HCT116 (cell line): ENCODE data around the gene UBE2V1. TPM values are rescaled to one million over a fixed set of nuclear protein-coding genes. Genes with fewer than 3 reads are reported as not detected.

ENCODE experiments used
- ATAC-seq: fragments of 200-7000 bp; cut with Tn5 transposase; 2 replicates; pipeline ENCODE4 v1.9.1; 2020; ENCODE audit warnings: mild to moderate bottlenecking, moderate library complexity
- BruUV-seq: library from RNA; stranded (reverse); fragments of 400-500 nt; replicated peaks from 2 replicates; lab custom pipeline; 2021; lab: Mats Ljungman, UMichigan
- CTCF ChIA-PET: fragments of 300-600 bp; sonication (Branson Sonifier 250); formaldehyde crosslinking; loops from one replicate; lab custom pipeline; 2021; ENCODE audit warnings: antibody characterized with exemption; lab: Charles Lee
- POLR2A ChIA-PET: fragments of 300-600, 350-600 bp; sonication (Branson Sonifier 250); formaldehyde crosslinking; loops from one replicate; lab custom pipeline; 2021; ENCODE audit warnings: antibody characterized with exemption; lab: Charles Lee
- RAD21 ChIA-PET, 2 experiments: fragments of 300-600 bp; sonication (Branson Sonifier 250); formaldehyde crosslinking; loops; one replicate each; lab custom pipeline; 2023; ENCODE audit warnings: low total read pairs in 2 of 2; ENCODE audit not compliant: uncharacterized antibody in 2 of 2, unreplicated experiment in 2 of 2, low non-redundant PET in 1 of 2; lab: Charles Lee
- DNase-seq: peaks from one replicate; pipeline ENCODE4 v3.0.0-alpha.2; 2010; ENCODE audit warnings: low read depth, low spot score
- H2AFZ ChIP-seq: fragments of 200-600 bp; shearing (Covaris generic), sonication (generic); 2 replicates; pipeline ENCODE4 v1.6.1; 2017; ENCODE audit warnings: low read depth, mixed run types, mixed read lengths, antibody characterized with exemption, low read length; ENCODE audit not compliant: poor library complexity, severe bottlenecking
- H3K27ac ChIP-seq: 2 replicates; pipeline ENCODE4 v1.5.1; 2012; ENCODE audit warnings: low read depth, low read length
- H3K27me3 ChIP-seq: fragments of 200-600 bp; sonication (generic); 2 replicates; pipeline ENCODE4 v1.6.1; 2016; ENCODE audit warnings: mixed run types, low read length, mixed read lengths; ENCODE audit not compliant: insufficient read depth
- H3K36me3 ChIP-seq, 2 experiments: fragments of 200-500 bp in 1 of 2; fragments of 200-600 bp in 1 of 2; sonication (Bioruptor generic) in 1 of 2; sonication (generic) in 1 of 2; 2 replicates each; pipeline versions ENCODE4 v1.5.1 to v1.6.1; 2014 to 2016; ENCODE audit warnings: low read length in 2 of 2, inconsistent platforms in 1 of 2, mixed read lengths in 1 of 2, mixed run types in 1 of 2; ENCODE audit not compliant: insufficient read depth in 2 of 2, control insufficient read depth in 1 of 2
- H3K4me1 ChIP-seq, 2 experiments: fragments of 200-600 bp in 1 of 2; sonication (generic) in 1 of 2; 2 replicates each; pipeline versions ENCODE4 v1.5.1 to v1.6.1; 2012 to 2017; ENCODE audit warnings: low read length in 2 of 2, inconsistent platforms in 1 of 2, mild to moderate bottlenecking in 1 of 2, mixed read lengths in 1 of 2, mixed run types in 1 of 2, moderate library complexity in 1 of 2; ENCODE audit not compliant: insufficient read depth in 2 of 2, control insufficient read depth in 1 of 2
- H3K4me2 ChIP-seq: fragments of 200-600 bp; sonication (generic); 2 replicates; pipeline ENCODE4 v1.6.1; 2017; ENCODE audit warnings: mixed run types, low read length, mixed read lengths
- H3K4me3 ChIP-seq, 2 experiments: fragments of 200-600 bp in 1 of 2; sonication (generic) in 1 of 2; replicated peaks in 1 of 2; 2 replicates each; pipeline ENCODE4 v1.5.1; 2011 to 2016; ENCODE audit warnings: low read length in 2 of 2, control low read depth in 1 of 2, low read depth in 1 of 2, mild to moderate bottlenecking in 1 of 2, mixed read lengths in 1 of 2, mixed run types in 1 of 2
- H3K79me2 ChIP-seq: fragments of 200-600 bp; sonication (generic); 2 replicates; pipeline ENCODE4 v1.6.1; 2017; ENCODE audit warnings: mild to moderate bottlenecking, mixed run types, low read length, moderate library complexity, mixed read lengths; ENCODE audit not compliant: insufficient read depth
- H3K9ac ChIP-seq: fragments of 200-600 bp; sonication (generic); 2 replicates; pipeline ENCODE4 v1.6.1; 2016; ENCODE audit warnings: low read length, mixed read lengths
- H3K9me2 ChIP-seq: fragments of 200-600 bp; sonication (generic), shearing (Covaris generic); 2 replicates; pipeline ENCODE4 v1.6.1; 2017; ENCODE audit warnings: mixed run types, mild to moderate bottlenecking, moderate library complexity; ENCODE audit not compliant: insufficient read depth
- H3K9me3 ChIP-seq, 2 experiments: fragments of 200-500 bp in 1 of 2; fragments of 200-600 bp in 1 of 2; sonication (Bioruptor generic) in 1 of 2; sonication (generic) in 1 of 2; 2 replicates each; pipeline ENCODE4 v1.6.1; 2014 to 2017; ENCODE audit warnings: low read length in 2 of 2, mixed read lengths in 2 of 2, inconsistent platforms in 1 of 2, low read depth in 1 of 2, mild to moderate bottlenecking in 1 of 2, mixed run types in 1 of 2, moderate library complexity in 1 of 2; ENCODE audit not compliant: control insufficient read depth in 1 of 2, insufficient read depth in 1 of 2
- H4K20me1 ChIP-seq: fragments of 200-600 bp; sonication (generic), shearing (Covaris generic); 2 replicates; pipeline ENCODE4 v1.6.1; 2017; ENCODE audit warnings: mixed run types, mild to moderate bottlenecking, moderate library complexity; ENCODE audit not compliant: insufficient read depth
- ATF3 ChIP-seq: IDR thresholded peaks from 2 replicates; pipeline ENCODE4 v1.6.1; 2012
- CEBPB ChIP-seq: IDR thresholded peaks from 2 replicates; pipeline ENCODE4 v1.6.1; 2012; ENCODE audit warnings: low read depth
- ELF1 ChIP-seq: IDR thresholded peaks from 2 replicates; pipeline ENCODE4 v1.6.1; 2012; ENCODE audit warnings: low read depth, borderline replicate concordance
- EZH2 ChIP-seq: fragments of 200-600 bp; sonication (generic); IDR thresholded peaks from 2 replicates; pipeline ENCODE4 v1.6.1; 2017; ENCODE audit warnings: antibody characterized with exemption, mixed run types
- JUND ChIP-seq: IDR thresholded peaks from 2 replicates; pipeline ENCODE4 v1.6.1; 2012
- MAX ChIP-seq: IDR thresholded peaks from 2 replicates; pipeline ENCODE4 v1.6.1; 2012
- POLR2A ChIP-seq: IDR thresholded peaks from 2 replicates; pipeline ENCODE4 v1.7.0; 2011; ENCODE audit warnings: borderline replicate concordance; ENCODE audit not compliant: insufficient read depth, insufficient read length; ENCODE audit errors: extremely low read depth
- POLR2AphosphoS5 ChIP-seq: IDR thresholded peaks from 2 replicates; pipeline ENCODE4 v1.6.1; 2011; ENCODE audit warnings: mild to moderate bottlenecking, low read depth, low read length, moderate library complexity
- RAD21 ChIP-seq: IDR thresholded peaks from 2 replicates; pipeline ENCODE4 v1.6.1; 2012; ENCODE audit warnings: low read depth, mild to moderate bottlenecking
- REST ChIP-seq: IDR thresholded peaks from 2 replicates; pipeline ENCODE4 v1.6.1; 2012; ENCODE audit warnings: low read depth
- SRF ChIP-seq: IDR thresholded peaks from 2 replicates; pipeline ENCODE4 v1.6.1; 2012; ENCODE audit warnings: low read depth
- TCF7L2 ChIP-seq: IDR thresholded peaks from 2 replicates; pipeline ENCODE4 v1.7.0; 2011; ENCODE audit warnings: borderline replicate concordance, inconsistent platforms; ENCODE audit not compliant: insufficient read depth, insufficient read length; ENCODE audit errors: extremely low read depth
- YY1 ChIP-seq: IDR thresholded peaks from 2 replicates; pipeline ENCODE4 v1.6.1; 2011; ENCODE audit warnings: low read length, low read depth, moderate library complexity, mild to moderate bottlenecking; ENCODE audit not compliant: insufficient replicate concordance; ENCODE audit errors: extremely low read depth
- ZFX ChIP-seq: fragments of 450-650 bp; IDR thresholded peaks from 2 replicates; pipeline ENCODE4 v1.6.1; 2017
- ZNF274 ChIP-seq: fragments of 200-500 bp; sonication (Bioruptor generic); IDR thresholded peaks from 2 replicates; pipeline ENCODE4 v1.6.1; 2014; ENCODE audit warnings: mild to moderate bottlenecking, low read depth, low read length, inconsistent platforms
- intact Hi-C: fragments of 100-400 bp; cut with micrococcal nuclease; formaldehyde crosslinking; loops from 2 replicates; pipeline ENCODE4 v1.10.0; 2022
- total RNA-seq: library from RNA; stranded (reverse); gene quantifications from one replicate; pipeline ENCODE4 v1.2.1, GENCODE V29; 2021; ENCODE audit not compliant: unreplicated experiment

Gene UBE2V1
- total RNA-seq, 1 experiment from 2014 or later = 114 TPM

- no peaks in the 10 kb centered on the region for H3K9me2 ChIP-seq
- DNase-seq = no peak
- intact Hi-C loops = no loop called here
- no peaks in the 10 kb centered on the region for H3K27me3 ChIP-seq
- H3K4me1 ChIP-seq = peaks cover 53 to 68% of the 10 kb centered on the region in 2 experiments
- no peak for TF ChIP-seq ZFX
- no peak overlapping the region for H3K27ac ChIP-seq
- H3K4me2 ChIP-seq = no peak overlapping the region
- BruUV-seq = no TSS peak
- H2AFZ ChIP-seq = no peak overlapping the region
- peaks cover 0 to 23% of the 10 kb centered on the region in 2 experiments; a peak in 1 of 4 replicates for H3K36me3 ChIP-seq
- H3K9ac ChIP-seq = no peak overlapping the region
- ChIA-PET RAD21 (no interaction called here), POLR2A (no interaction called here), CTCF (interaction anchor here (0.7 kb wide), 1 partner anchor 546 kb away, joined by 4 read pairs; no protein-coding TSS in a partner anchor)
- no peak overlapping the region for H3K4me3 ChIP-seq
- H3K79me2 ChIP-seq = peaks cover 100% of the 10 kb centered on the region
- H3K9me3 ChIP-seq = no peaks in the 10 kb centered on the region
- peaks cover 17% of the 10 kb centered on the region; the same call in 1 of the 2 replicates for H4K20me1 ChIP-seq
- ATAC-seq = no peak
These were observed 11.7 kb downstream of the UBE2V1 start for GRCh38 chr20:50101281-50101680.

- H3K4me1 ChIP-seq = peaks cover 46 to 61% of the 10 kb centered on the region in 2 experiments
- H3K4me2 ChIP-seq = no peak overlapping the region
- no peak overlapping the region for H3K9ac ChIP-seq
- H2AFZ ChIP-seq = no peak overlapping the region
- H3K9me2 ChIP-seq = no peaks in the 10 kb centered on the region
- DNase-seq (no peak), ATAC-seq (no peak)
- no peak overlapping the region for H3K4me3 ChIP-seq
- no peaks in the 10 kb centered on the region for H3K9me3 ChIP-seq
- H3K27me3 ChIP-seq = no peaks in the 10 kb centered on the region
- H3K27ac ChIP-seq = no peak overlapping the region
- ChIA-PET CTCF (interaction anchor here (0.8 to 1.7 kb wide), 2 partner anchors 15 to 29 kb away, joined by 5 read pairs; no protein-coding TSS in a partner anchor), RAD21 (no interaction called here), POLR2A (interaction anchor here (1.3 kb wide), 1 partner anchor 72 kb away, joined by 4 read pairs; no protein-coding TSS in a partner anchor)
- peaks cover 100% of the 10 kb centered on the region for H3K79me2 ChIP-seq
- intact Hi-C loops = no loop called here
- H4K20me1 ChIP-seq = peaks cover 17% of the 10 kb centered on the region; the same call in 1 of the 2 replicates
- peaks cover 6 to 30% of the 10 kb centered on the region in 2 experiments; a peak in 3 of 4 replicates for H3K36me3 ChIP-seq
- no peak for TF ChIP-seq YY1
- TF ChIP-seq POLR2A = no peak
- TF ChIP-seq POLR2AphosphoS5 = no peak
- TF ChIP-seq SRF = no peak
- TF ChIP-seq ZNF274 = no peak
- TF ChIP-seq TCF7L2 = no peak
- TF ChIP-seq JUND = no peak
- no peak for TF ChIP-seq ZFX
- no peak for TF ChIP-seq CEBPB
- TF ChIP-seq MAX = no peak
- TF ChIP-seq REST = no peak
- no peak for TF ChIP-seq EZH2
- no peak for TF ChIP-seq ELF1
- TF ChIP-seq ATF3 = no peak
- no peak for TF ChIP-seq RAD21
- BruUV-seq = no TSS peak
These were observed 12.4 kb downstream of the UBE2V1 start for GRCh38 chr20:50100552-50100951.
